ENCODE data around the gene PAQR4. TPM values are rescaled to one million over a fixed set of nuclear protein-coding genes. Genes with fewer than 3 reads are reported as not detected.
"Not testable (repeated sequence)": the region's sequence is repeated elsewhere in the genome, so short reads cannot be mapped to it uniquely, and the experiment has no call there.

PAQR4 gene
- total RNA-seq, 4 donors from 2014 or later, result 4.2 to 14.6 (median 10.2) TPM

DNA sequence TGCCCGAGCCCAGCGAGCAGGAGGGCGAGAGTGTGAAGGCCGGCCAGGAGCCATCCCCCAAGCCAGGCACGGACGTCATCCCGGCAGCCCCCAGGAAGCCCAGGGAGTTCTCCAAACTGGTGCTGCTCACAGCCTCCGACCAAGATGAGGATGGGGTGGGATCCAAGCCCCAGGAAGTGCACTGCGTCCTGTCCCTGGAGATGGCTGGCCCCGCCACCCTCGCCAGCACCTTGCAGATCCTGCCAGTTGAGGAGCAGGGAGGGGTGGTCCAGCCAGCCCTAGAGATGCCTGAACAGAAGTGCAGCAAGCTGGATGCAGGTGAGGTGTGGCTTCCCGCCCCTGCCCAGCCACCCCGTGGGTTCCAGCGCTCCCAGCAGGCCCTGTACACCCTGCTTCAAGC is 39.5 kb upstream of the PAQR4 start:
- intact Hi-C loops (cut with DNase I; ENCODE audit: low total_unique reads), result no loop called here
- TF ChIP-seq, protein P1, sequence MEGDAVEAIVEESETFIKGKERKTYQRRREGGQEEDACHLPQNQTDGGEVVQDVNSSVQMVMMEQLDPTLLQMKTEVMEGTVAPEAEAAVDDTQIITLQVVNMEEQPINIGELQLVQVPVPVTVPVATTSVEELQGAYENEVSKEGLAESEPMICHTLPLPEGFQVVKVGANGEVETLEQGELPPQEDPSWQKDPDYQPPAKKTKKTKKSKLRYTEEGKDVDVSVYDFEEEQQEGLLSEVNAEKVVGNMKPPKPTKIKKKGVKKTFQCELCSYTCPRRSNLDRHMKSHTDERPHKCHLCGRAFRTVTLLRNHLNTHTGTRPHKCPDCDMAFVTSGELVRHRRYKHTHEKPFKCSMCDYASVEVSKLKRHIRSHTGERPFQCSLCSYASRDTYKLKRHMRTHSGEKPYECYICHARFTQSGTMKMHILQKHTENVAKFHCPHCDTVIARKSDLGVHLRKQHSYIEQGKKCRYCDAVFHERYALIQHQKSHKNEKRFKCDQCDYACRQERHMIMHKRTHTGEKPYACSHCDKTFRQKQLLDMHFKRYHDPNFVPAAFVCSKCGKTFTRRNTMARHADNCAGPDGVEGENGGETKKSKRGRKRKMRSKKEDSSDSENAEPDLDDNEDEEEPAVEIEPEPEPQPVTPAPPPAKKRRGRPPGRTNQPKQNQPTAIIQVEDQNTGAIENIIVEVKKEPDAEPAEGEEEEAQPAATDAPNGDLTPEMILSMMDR (IDR thresholded peaks at IDR 0.05 in 4 of 5, conservative IDR thresholded peaks at IDR 0.05 in 1 of 5), result no peak
- TF ChIP-seq POLR2A (IDR thresholded peaks at IDR 0.05), result no peak
- in situ Hi-C loops (cut with MboI; ENCODE audit: low sequenced_read_pairs in 4 of 4), result loop anchor here in 1 of 4 donors (10.0 kb wide), 1 partner anchor 55 kb away; no protein-coding TSS in a partner anchor

DNA sequence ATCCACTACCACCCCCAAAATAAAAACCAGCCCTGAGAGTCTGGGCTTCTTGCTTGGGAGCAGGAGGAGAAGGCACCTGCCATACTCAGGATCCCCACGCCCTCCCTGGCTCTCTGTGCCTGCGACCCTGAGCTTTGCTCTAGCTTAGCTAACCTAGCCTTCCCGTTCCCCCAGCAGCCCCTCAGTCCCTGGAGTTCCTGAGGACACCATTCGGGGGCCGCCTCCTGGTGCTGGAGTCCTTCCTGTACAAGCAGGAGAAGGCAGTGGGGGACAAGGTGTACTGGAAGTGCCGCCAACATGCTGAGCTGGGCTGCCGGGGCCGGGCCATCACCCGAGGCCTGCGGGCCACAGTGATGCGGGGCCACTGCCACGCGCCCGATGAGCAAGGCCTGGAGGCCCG is 38.9 kb upstream of the PAQR4 start:
- intact Hi-C loops (cut with DNase I; ENCODE audit: low total_unique reads) (no loop called here), in situ Hi-C loops (cut with MboI; ENCODE audit: low sequenced_read_pairs in 4 of 4) (no loop called here)
- Histone ChIP-seq H3K4me1 (peaks cover 0 to 5% of the 10 kb centered on the region in 2 donors), H3K4me3 (no peak overlapping the region), H3K9me3 (no peaks in the 10 kb centered on the region), H3K36me3 (peaks cover 0 to 31% of the 10 kb centered on the region in 2 donors), H3K27me3 (no peaks in the 10 kb centered on the region), H3K27ac (no peak overlapping the region)
- no peak for TF ChIP-seq POLR2A (IDR thresholded peaks at IDR 0.05)
- TF ChIP-seq, protein P1 (IDR thresholded peaks at IDR 0.05 in 4 of 5, conservative IDR thresholded peaks at IDR 0.05 in 1 of 5), result no peak
- DNase-seq (no peak), ATAC-seq (no peak)

More for the DNA sequence above, 39.5 kb upstream of the PAQR4 start:
- H3K9me3 ChIP-seq, result no peaks in the 10 kb centered on the region
- no peak overlapping the region for H3K27ac ChIP-seq
- no peak overlapping the region for H3K4me3 ChIP-seq
- peaks cover 0 to 28% of the 10 kb centered on the region in 2 donors for H3K36me3 ChIP-seq
- peaks cover 0 to 5% of the 10 kb centered on the region in 2 donors for H3K4me1 ChIP-seq
- no peaks in the 10 kb centered on the region for H3K27me3 ChIP-seq
- no peak for ATAC-seq
- no peak for DNase-seq

DNA sequence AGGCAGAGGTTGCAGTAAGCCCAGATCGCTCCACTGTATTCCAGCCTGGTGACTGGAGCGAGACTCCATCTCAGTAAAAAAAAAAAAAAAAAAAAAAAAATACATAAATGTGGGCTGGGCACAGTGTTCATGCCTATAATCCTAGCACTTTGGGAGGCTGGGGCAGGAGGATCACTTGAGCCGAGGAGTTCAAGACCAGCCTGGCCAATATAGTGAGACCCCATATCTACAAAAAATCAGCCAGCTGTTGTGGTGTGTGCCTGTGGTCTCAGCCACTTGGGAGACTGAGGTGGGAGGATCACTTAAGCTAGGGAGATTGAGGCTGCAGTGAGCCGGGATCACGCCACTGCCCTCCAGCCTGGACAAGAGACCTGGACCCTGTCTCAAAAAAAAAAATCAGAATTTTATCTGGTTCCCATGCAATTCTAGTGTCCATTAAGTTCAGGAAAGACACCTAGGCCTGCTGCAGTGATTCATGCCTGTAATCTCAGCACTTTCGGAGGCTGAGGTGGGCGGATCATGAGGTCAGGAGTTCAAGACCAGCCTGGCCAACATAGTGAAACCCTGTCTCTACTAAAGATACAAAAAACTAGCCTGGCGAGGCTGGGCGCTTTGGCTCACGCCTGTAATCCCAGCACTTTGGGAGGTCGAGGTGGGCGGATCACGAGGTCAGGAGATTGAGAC is 37.8 kb upstream of the PAQR4 start:
- H3K9me3 ChIP-seq; H3K4me1 ChIP-seq; H3K27me3 ChIP-seq; H3K4me3 ChIP-seq; DNase-seq; in situ Hi-C loops (cut with MboI; ENCODE audit: low sequenced_read_pairs in 4 of 4); intact Hi-C loops (cut with DNase I; ENCODE audit: low total_unique reads); ATAC-seq; H3K27ac ChIP-seq: not testable (repeated sequence)
- H3K36me3 ChIP-seq, result peaks cover 0 to 42% of the 10 kb centered on the region in 2 donors

DNA sequence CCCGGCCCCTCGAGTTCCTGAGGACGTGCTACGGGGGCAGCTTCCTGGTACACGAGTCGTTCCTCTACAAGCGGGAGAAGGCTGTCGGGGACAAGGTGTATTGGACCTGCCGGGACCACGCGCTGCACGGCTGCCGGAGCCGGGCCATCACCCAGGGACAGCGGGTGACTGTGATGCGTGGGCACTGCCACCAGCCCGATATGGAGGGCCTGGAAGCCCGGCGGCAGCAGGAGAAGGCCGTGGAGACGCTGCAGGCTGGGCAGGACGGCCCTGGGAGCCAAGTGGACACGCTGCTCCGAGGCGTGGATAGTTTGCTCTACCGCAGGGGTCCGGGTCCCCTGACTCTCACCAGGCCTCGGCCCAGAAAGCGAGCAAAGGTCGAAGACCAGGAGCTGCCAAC is 36.0 kb upstream of the PAQR4 start:
- no peak overlapping the region for H3K4me3 ChIP-seq
- DNase-seq (no peak), ATAC-seq (no peak)
- H3K4me1 ChIP-seq, result no peaks in the 10 kb centered on the region
- H3K9me3 ChIP-seq, result no peaks in the 10 kb centered on the region
- in situ Hi-C loops (cut with MboI; ENCODE audit: low sequenced_read_pairs in 4 of 4) (no loop called here), intact Hi-C loops (cut with DNase I; ENCODE audit: low total_unique reads) (no loop called here)
- TF ChIP-seq, protein P1 (IDR thresholded peaks at IDR 0.05 in 4 of 5, conservative IDR thresholded peaks at IDR 0.05 in 1 of 5), result no peak
- TF ChIP-seq POLR2A (IDR thresholded peaks at IDR 0.05), result no peak
- H3K27ac ChIP-seq, result no peak overlapping the region
- H3K27me3 ChIP-seq, result no peaks in the 10 kb centered on the region
- H3K36me3 ChIP-seq, result peaks cover 0 to 59% of the 10 kb centered on the region in 2 donors

DNA sequence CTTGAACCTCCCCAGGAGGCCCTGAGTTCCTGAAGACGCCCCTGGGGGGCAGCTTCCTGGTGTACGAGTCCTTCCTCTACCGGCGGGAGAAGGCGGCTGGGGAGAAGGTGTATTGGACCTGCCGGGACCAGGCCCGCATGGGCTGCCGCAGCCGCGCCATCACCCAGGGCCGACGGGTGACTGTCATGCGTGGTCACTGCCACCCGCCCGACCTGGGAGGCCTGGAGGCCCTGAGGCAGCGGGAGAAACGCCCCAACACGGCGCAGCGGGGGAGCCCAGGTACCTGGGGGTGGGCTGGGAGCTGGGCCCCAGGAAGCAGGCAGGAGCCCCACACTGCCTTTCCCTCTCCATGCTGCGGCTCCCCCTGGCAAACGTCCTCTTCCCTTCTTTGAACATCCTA is 35.4 kb upstream of the PAQR4 start:
- Histone ChIP-seq H3K27ac (no peak overlapping the region), H3K4me3 (no peak overlapping the region), H3K9me3 (no peaks in the 10 kb centered on the region), H3K36me3 (peaks cover 0 to 64% of the 10 kb centered on the region in 2 donors), H3K27me3 (no peaks in the 10 kb centered on the region), H3K4me1 (no peaks in the 10 kb centered on the region)
- in situ Hi-C loops (cut with MboI; ENCODE audit: low sequenced_read_pairs in 4 of 4), result no loop called here
- TF ChIP-seq, protein P1 (IDR thresholded peaks at IDR 0.05 in 4 of 5, conservative IDR thresholded peaks at IDR 0.05 in 1 of 5), result no peak
- TF ChIP-seq POLR2A (IDR thresholded peaks at IDR 0.05), result no peak
- no peak for DNase-seq
- intact Hi-C loops (cut with DNase I; ENCODE audit: low total_unique reads), result no loop called here
- no peak for ATAC-seq

Data from gastrocnemius medialis (tissue), 4 donors.